Fibroblast of skin of right biceps (primary cell): ENCODE data around the gene VWA3B.

Experiments used
- DNase-seq: peaks from one replicate; pipeline ENCODE4 v3.0.0-alpha.2; 2013

Gene VWA3B

GRCh38 chr2:98175811-98176210 is 88.8 kb downstream of the VWA3B start:
- no peak for DNase-seq

DNA sequence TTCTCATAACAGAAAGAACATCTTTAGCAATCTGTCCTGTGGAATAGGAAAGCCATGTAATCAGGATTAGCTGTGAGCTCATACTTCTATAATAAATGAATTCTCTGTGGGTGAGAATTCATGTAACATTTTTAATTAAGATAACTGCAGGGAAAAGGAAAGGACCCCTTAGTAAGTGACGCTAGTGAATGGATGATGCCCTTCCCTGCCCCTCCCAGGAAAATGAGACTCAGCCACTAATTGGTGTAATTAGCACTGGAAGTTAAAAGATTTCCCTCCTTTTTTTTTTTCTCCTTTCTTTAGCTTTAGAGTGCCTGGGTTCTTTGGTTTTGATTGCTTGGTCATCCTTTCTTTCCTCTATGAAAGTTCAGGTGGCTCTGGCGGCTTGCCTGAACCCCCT is 90.3 kb downstream of the VWA3B start:
- no peak for DNase-seq

- no peak for DNase-seq
These were observed 91.0 kb downstream of the VWA3B start for GRCh38 chr2:98177986-98178385.

- no peak for DNase-seq
These were observed 93.5 kb downstream of the VWA3B start for GRCh38 chr2:98180456-98180855.

GRCh38 chr2:98181346-98181745 is 94.4 kb downstream of the VWA3B start:
- DNase-seq = no peak

- DNase-seq = no peak
These were observed 98.8 kb downstream of the VWA3B start for GRCh38 chr2:98185801-98186200.

DNA sequence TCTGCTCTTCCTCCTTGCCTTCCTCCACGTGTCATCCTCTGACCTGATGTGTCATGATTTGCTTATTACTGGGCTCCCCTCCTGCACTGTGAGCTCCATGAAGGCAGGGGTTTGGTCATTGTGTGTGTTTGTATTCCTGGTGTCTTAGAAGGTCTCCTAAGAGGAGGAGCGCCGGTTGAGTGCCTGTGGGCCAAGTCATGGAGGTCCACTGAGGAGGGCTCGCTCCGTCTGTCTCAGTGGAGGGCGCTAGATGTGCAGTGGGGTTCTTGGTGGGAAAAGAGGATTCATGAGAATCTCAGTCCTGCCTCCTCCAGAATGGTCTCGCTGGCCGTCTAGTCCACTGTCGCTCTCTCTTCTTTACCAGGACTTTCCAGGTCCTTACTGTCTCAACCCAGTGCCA is 100.2 kb downstream of the VWA3B start:
- no peak for DNase-seq

DNA sequence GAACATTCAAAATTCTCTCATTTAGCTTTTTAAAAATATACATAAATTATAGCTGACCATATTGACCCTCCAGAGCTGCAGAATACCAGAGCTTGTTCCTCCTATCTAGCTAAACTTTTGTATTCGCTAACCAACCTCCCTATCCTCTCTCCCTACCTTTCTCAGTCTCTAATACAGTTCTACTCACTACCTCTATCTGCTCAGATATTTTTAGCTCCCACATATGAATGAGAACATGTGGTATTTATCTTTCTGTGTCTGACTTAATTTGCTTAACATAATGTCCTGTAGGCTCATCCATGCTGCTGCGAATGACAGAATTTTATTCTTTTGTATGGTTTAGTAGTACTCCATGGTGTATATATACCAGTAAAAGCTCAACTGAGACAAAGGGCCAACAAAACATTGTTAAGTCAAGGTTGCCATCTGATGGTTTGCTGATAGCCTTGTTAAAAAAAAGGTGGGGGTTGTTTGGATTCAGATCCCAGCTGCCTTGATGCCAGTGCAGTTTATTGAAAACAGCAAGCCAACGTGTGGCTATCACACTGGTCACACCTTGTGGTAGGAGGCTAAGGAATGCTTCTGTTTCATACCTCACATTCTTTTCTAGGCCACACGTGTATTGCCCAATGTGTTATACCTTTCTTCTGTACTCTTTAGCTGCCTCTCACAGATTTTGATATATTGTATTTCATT is 101.5 kb downstream of the VWA3B start:
- no peak for DNase-seq

- no peak for DNase-seq
These were observed 104.9 kb downstream of the VWA3B start for GRCh38 chr2:98191883-98192282.

DNA sequence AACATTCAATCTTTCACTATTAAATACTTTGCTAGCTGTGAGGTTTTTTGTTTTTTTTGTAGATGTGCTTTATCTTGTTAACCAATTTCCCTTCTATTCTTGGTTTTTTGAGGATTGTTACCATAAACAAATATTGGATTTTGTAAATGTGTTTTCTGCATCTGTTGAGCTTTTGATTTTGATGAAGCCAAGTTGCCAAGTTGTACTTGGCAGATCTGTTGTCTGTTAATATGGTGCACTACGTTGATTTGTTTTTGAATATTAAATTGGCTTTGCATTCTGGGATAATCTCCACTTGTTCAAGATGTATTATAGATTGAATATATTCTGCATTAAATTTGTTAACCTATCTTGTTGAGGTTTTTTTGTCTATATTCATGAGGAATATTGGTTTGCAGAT is 114.6 kb downstream of the VWA3B start:
- no peak for DNase-seq

GRCh38 chr2:98205889-98206288 is 118.9 kb downstream of the VWA3B start:
- no peak for DNase-seq

DNA sequence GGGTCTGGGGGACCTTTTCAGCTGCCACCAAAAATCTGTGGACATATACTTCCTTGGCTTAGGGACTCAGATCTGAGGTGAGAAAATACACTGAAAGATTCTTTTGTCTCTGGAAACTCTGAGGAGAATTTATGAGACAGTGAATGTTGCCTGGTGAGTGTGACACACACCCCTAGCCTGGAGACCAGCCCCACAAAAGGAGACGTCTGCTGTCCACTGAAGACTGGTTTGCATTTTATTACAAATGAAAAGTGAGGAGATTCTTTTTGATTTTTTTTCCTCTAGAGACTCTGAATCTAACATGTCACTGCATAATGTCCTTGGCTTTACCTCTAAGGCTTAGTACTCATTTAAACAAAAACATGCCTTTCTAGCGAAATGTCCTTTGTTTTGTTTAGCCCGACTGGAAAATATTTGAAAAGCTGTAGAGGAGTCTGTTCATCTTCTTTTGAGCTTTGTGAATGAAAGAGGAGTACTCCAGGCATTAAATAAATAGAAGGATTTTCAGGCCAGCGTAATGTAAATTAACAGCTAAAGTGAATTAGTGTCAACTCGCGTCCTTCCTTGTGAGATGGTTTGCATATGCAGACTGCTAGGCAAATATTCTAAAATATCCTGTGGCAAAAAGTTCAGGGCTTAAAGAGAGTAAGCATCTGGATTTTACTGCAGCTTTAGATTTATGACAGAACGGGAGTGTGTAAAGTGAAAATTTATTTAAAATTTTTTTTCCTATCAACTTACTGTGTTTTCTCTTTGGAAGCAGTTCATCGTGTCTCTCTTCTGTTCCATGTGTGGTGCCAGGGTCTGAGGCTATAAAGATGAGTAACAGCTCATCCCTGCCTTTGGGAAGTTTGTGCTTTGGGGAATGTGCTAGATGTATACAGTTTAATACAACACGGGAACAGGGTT is 125.4 kb downstream of the VWA3B start:
- DNase-seq = no peak

GRCh38 chr2:98216616-98217015 is 129.6 kb downstream of the VWA3B start:
- DNase-seq = no peak

DNA sequence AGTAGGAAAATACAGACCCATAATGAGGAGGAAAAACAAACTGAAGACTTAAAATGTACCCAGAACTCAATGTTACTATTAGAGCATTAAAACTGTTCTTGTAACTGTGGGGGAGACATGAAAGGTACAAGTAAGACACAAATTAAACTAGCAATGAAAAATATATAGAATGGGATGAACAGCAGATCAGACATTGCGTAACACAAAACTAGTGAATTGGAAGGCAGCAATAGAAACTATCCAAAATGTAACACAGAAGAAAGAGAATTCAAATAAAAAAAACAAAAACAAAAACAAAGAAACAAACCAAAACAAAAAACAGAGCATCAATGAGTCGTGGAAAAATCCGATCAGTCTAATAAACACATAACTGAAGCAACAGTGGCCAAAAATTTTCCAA is 132.2 kb downstream of the VWA3B start:
- no peak for DNase-seq

DNA sequence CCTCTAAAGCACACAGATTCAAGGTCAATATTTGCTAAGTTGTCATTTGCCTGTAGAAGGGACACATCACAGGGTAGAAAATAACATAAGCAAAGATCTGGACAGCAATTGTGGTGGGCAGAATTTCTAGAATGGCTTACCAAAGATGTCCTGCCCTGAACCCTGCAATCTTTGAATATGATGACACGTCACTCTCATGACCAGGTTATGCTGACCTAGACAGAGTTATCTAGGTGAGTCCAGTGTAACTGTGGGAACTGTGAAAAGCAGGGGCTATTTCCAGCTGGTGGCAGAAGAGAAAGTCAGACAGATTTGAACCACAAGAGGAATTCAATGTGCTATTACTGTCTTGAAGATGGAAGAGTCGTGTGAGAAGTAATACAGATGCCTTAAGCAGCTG is 147.0 kb downstream of the VWA3B start:
- DNase-seq = no peak

DNA sequence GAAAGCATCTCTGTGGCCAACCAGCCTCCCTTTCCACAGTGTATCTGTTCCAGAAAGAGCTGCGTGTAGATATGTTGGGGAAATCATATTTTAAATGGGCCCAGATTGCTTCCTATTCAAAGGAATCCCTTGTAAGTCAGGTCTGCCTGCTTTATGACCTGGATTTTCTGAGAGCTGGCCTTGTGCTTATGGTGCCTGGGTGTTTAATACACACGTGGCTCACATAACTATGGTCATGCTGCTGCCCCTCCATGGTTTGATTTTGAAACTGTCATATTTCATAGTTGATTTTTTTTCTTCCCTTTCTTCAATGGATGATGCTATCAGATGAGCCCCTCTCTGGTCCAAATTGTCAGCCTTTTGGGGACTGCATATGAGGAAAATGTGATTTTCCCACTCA is 147.8 kb downstream of the VWA3B start:
- DNase-seq = no peak

DNA sequence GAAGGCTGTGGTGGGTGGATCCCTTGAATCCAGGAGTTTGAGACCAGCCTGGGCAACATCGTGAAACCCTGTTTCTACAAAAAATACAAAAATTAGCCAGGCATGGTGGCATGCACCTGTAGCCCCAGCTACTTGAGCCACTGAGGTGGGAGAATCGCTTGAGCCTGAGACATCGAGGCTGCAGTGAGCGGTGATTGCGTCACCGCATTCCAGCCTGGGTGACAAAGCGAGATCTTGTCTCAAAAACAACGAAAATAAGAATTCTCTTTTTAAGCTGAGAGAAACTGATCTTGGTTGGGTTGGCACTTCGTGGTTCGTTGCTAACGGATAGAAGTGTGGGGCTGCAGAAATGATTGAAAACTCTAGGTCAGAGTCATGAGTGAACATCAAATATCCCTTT is 150.0 kb downstream of the VWA3B start:
- no peak for DNase-seq

- DNase-seq = no peak
These were observed 153.9 kb downstream of the VWA3B start for GRCh38 chr2:98240786-98241398.

DNA sequence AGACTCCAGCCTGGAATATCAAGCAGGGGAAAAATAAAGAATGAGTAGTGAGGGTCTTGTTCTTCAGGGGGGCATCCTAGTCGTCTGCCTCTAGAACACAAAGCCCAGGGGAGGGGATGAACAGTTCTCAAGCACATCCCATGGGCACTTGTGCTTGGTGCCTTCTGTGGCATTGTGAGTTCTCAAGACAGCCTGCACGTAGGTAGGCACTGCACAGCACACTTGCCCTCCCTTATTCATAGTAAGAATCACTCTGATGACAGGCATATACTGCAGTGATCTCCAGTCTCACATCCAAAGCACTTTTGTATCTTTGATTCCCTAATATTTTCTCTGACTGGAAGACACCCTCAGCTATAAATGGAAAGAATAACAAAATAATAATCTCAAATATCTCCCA is 154.6 kb downstream of the VWA3B start:
- no peak for DNase-seq

DNA sequence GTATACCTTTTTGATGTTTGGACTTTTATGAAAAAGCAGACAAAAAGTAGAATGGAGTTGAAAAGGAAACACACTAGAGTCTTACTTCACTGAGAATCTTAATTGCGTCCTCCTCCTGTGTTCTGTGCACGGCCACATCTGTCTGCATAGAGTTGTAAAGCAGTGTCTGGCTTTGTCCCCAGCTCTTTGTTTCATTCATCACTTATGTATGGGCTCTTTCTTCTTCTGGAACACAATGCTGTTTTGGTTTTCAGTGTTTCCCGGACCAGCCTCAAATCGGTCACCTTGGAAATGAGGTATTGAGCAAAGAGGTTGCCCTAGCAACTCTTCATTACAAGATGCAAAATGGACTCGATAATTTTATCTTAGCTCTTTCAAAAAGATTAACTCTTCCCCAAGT is 155.0 kb downstream of the VWA3B start:
- DNase-seq = no peak

GRCh38 chr2:98245491-98245890 is 158.5 kb downstream of the VWA3B start:
- no peak for DNase-seq

- DNase-seq = no peak
These were observed 160.4 kb downstream of the VWA3B start for GRCh38 chr2:98247383-98247782.

DNA sequence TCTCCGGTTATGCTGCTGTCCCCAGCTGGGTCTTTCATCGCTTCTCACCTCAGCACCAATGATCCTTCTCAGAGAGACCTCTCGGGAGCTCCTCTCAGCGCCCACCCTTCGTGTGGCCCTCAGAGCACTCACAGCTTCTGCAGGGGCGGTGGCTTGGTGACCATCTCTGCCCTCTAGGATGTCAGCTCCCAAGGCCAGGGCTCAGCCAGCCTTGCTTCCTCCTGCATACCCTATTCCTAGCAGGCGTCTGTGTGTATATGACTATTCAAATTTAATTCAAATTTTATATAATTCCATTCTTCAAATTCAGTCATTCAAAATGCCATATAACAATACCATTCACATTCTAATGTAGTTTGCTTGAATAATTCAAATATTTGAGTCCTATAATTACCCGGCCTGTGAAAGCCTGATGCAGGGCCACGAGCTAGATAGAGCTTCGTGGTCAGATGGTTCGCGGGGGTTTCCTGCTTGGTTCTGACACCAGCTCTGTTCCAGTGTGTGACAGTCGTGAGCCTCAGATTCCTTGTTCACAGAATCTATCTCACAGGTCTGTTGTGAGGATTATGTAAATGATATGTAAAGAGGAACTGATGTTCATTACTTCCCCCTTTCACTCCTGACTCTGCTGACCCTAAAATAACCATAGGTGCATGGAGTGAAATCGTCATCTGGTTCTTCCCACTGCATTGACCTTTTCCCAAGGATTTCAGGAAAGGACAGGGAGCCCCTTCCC is 165.2 kb downstream of the VWA3B start:
- DNase-seq = no peak
